SK-N-SH (cell line): ENCODE measurements around the gene RAET1E.

Source experiments
- CHD2 ChIP-seq: fragments of 150-350 bp; IDR thresholded peaks from 2 replicates; pipeline ENCODE4 v1.6.1; 2018; ENCODE audit warnings: low read length; ENCODE audit not compliant: partially characterized antibody
- CTCF ChIP-seq: fragments of 200-600 bp; sonication (generic); IDR thresholded peaks from 2 replicates; pipeline ENCODE4 v1.6.1; 2017; ENCODE audit warnings: antibody characterized with exemption, mild to moderate bottlenecking, moderate library complexity
- GATA2 ChIP-seq: sonication (generic); formaldehyde crosslinking; IDR thresholded peaks from 2 replicates; pipeline ENCODE4 v1.5.0; 2020; ENCODE audit warnings: mild to moderate bottlenecking, missing genetic modification reagents
- MAX ChIP-seq: IDR thresholded peaks from 2 replicates; pipeline ENCODE4 v1.4.0; 2012; ENCODE audit warnings: low read depth
- MXI1 ChIP-seq: IDR thresholded peaks from 2 replicates; pipeline ENCODE4 v1.6.1; 2012; ENCODE audit warnings: mild to moderate bottlenecking, low read depth, low read length, improper control_type of control experiment
- RAD21 ChIP-seq: IDR thresholded peaks from 2 replicates; pipeline ENCODE4 v1.6.1; 2012; ENCODE audit warnings: mild to moderate bottlenecking, low read length
- TEAD4 ChIP-seq: IDR thresholded peaks from 2 replicates; pipeline ENCODE4 v1.4.0; 2012; ENCODE audit warnings: mild to moderate bottlenecking, borderline replicate concordance; ENCODE audit not compliant: insufficient read depth
- USF2 ChIP-seq: fragments of 150-350 bp; IDR thresholded peaks from 2 replicates; pipeline ENCODE4 v1.6.1; 2017; ENCODE audit warnings: antibody characterized with exemption, low read length, low read depth, borderline replicate concordance
- YY1 ChIP-seq: IDR thresholded peaks from 2 replicates; pipeline ENCODE4 v1.4.0; 2012; ENCODE audit warnings: low read depth, mild to moderate bottlenecking

- no peak for TF ChIP-seq MAX
- TF ChIP-seq CTCF, result peak; percentile 71
- no peak for TF ChIP-seq YY1
- no peak for TF ChIP-seq USF2
- TF ChIP-seq TEAD4, result no peak
- TF ChIP-seq GATA2 (CRISPR knock-in tag), result no peak
- peak; percentile 86 for TF ChIP-seq RAD21
- no peak for TF ChIP-seq CHD2
- TF ChIP-seq MXI1, result peak; percentile 9; the same call in 1 of the 2 replicates
Observed at GRCh38 chr6:149864578-149865535, 33.1 kb downstream of the RAET1E start.
